Measurements from ENCODE around the gene ADAMTS2.

ADAMTS2 gene

DNA sequence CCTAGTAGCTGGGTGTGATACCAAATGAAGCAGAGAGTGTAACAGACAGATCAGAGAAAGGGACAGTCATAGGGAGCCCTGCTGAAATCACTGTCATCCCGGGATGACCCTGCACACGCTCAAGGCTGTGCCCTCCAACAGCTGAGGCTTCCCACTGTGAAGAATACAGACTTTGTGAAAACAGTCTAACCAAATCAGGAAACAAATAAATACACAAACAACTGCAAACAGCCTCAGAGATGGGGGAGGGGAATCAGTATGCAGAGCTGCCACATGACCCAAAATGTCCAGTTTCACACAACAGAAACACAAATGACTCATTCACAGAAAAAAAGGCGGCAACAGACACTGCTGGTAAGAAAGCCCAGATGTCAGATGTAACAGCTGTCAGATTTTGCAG, 101.9 kb downstream of the ADAMTS2 start:
- no peak for DNase-seq

- no peak for DNase-seq
These were observed 102.6 kb downstream of the ADAMTS2 start for GRCh38 chr5:179242676-179243075.

DNA sequence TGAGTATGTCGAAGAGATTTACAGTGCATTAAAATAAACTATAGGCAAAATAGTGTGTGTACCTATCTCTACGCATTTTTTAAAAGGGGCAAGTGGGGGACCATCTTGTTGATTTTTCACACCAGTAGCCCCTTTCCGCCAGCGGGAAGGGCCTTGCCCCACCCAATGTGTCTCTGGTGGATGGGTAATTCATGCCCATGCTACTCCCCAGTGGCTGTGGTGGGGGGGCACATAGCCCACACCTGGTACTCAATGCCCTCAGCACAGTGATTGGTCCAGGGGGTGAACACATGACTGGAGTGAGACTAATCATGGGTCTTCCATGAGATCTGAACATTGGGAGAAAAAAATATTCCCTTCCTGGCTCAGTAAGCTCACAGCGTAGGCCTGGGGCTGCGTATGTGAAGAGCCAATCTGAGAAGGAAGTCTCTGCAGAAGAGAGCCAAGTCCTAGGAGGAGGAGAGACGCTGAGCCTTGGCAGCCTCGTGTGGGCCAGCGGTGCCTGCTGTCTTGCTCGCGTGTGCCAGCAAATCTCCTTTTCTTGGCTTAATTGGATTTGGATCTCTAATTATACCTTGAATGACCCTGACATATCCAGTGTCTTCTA, 103.4 kb downstream of the ADAMTS2 start:
- DNase-seq = no peak

DNA sequence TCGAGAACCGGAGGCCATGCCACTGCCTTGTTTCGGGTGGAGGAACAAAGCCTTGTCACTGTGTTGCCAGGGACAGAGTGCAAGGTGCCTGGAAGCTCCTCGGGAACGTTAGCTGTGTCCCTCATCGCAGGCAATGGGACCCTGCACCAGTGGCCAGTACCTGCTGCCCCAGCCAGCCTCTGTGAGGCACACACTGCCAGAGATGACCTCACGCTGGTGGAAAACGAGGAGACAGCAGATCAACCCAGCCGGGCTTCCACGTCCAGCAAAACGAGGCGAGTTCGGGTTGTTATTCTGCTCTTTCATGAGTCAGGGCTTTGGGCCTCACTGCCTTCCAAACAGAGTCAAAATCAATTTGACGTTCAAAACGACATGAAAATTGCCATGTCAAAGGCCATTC, 104.1 kb downstream of the ADAMTS2 start:
- DNase-seq = no peak

GRCh38 chr5:179240561-179240960, 104.7 kb downstream of the ADAMTS2 start:
- no peak for DNase-seq

GRCh38 chr5:179239256-179240135, 105.8 kb downstream of the ADAMTS2 start:
- no peak for DNase-seq

- DNase-seq = no peak
These were observed 106.7 kb downstream of the ADAMTS2 start for GRCh38 chr5:179238628-179238970.

DNA sequence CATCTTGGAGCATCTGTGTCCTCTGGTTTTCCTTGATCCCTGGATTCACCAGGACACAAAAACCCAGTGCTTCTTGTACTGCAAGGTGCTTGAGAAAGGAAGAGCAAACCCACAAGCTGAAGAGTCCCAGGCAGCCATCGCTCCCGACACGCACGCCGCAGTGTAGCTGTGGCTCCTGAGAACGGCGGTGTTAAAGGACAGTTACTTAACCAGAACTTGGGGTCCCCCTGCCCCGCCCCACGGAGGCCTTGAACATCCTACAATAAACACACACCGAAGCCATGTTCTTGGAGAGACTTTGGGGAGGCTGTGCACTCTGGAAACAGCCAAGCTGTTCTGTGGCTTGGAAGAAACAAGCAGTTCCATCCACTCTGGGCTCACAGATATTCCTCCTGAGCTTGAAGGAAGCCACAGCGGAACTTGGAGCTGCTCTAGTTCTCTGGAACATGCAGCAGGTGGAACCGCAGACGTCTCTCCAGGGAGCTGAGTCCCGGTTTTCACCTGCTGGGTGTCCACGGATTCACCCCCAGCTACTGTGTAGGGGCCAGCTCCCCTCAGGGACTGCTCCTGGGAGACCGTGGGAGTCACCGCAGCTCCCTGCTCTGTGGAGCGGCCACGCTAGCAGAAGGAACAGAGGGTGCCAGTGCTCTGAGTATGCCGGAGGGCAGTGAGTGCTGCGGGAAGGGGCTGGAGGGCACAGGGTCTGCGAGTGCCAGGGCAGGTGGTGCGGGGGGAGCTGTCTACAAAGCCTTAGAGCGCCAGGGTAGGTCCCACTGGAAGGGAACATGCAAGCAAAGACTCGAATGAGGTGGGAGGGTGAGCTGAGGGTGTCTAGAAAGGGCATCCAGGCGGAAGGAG, 107.3 kb downstream of the ADAMTS2 start:
- DNase-seq = no peak

GRCh38 chr5:179235416-179236400, 109.6 kb downstream of the ADAMTS2 start:
- no peak for DNase-seq

- DNase-seq = no peak
These were observed 110.6 kb downstream of the ADAMTS2 start for GRCh38 chr5:179234563-179235135.

- DNase-seq = no peak
These were observed 111.2 kb downstream of the ADAMTS2 start for GRCh38 chr5:179233909-179234562.

GRCh38 chr5:179232091-179232735, 113.0 kb downstream of the ADAMTS2 start:
- no peak for DNase-seq

GRCh38 chr5:179231309-179231708, 114.0 kb downstream of the ADAMTS2 start:
- no peak for DNase-seq

DNA sequence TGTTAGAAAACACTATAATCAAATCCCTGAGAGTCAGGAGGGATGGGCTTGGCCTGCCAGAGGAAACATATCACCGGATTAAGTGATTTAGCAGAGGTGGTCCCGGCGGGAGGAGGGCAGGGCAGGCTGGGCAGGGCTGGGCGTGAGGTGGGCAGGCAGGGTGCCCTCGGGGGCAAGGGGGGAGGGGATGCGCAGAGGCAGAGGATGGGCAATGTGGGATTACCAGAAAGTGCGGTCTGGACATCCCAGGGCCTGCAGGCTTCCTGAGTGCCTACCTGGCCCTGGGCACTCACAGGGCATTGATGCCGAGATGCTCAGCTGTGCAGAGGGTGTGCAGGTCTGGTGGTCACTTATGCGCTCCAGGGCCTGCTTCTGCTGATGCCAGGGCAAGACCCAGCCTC, 115.2 kb downstream of the ADAMTS2 start:
- DNase-seq = no peak

DNA sequence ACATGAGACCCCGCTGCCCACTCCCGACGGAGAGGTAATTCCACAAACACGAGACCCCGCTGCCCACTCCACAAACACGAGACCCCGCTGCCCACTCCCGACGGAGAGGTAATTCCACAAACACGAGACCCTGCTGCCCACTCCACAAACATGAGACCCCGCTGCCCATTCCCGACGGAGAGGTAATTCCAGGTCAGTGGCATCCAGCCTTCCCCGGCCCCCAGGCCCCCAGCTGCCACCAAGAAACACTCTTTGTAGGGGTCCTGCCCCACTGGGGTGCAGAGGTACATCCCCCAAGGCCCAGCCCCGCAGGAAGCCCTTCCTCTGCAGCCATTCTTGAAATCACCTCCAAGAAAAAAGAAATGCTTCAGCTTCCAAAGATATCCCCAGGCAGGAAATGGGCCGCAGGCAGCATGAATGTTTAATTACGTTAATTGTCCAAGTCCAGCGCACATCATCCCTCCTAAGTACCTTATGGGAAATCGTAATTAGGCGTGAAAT, 115.9 kb downstream of the ADAMTS2 start:
- DNase-seq = no peak

DNA sequence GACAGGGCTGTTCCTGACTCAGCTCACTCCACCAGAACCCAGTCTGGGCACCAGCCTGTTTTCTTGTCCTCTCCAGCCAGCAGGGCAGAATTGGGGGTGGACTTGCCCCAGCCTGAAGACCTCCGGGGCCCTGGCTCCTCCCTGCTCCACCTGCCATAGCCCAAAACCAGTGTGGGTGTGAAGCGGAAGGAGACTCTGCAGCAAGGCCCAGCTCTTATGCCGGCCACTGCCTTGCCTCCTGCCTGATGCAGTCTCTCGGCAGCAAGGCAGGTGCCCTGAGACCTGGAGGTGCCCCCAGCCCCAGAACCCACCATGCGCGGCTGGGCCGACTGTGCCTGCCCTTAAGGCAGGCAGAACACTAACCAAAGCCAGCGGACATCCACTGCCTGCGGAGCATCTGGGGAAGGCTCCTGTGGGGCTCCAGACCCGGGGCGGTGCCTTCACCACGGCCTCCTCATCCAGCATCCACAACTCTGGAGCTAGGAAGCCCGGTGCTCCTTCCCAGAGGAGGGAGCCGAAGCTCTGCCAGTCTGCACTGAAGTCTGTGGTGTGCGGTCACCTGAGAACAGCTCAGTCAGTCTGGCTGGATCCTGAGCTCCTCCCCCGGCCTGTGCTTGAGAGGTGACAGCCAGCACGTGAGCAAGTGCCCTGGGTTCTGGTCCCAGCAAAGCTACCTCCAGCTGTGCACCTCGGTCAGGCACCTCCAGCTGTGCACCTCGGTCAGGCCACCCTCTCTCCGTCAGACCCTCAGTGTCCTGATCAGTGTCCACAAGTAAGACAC, 116.7 kb downstream of the ADAMTS2 start:
- no peak for DNase-seq

DNA sequence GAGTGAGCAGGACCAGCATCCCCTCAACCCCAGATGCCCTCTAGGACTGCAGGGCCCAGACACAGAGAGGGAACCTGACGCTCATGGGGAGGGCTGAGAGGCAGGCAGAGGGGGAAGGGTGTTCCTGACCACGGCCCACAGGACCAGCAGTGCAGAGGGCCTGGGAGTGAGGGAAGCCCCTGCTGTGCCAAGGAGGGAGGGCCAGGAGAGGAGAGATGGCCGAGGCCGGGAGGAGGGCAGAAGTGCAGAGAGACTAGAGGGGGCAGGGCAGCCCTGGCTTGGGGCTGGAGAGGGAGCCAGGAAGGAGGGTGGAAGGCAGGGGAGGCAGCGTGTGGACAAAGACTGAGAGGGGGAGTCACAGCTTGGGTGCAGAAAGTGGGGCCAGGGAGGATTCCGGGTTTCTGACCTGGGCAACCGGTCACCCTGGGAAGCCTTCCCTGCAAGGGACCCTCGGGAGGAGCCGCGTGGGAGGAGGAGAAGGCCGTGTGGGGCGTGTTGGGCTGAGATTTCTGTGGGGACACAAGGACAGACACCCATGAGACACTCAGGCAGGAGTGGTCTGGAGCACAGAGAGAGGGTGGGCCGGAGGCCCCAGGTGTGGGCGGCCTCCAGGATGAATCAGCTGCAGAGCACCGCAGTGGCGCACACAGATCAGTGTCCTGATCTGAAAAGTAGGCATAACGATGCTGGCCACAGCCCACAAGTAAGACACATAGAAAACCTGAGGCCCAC, 117.5 kb downstream of the ADAMTS2 start:
- DNase-seq = no peak

- DNase-seq = no peak
These were observed 118.1 kb downstream of the ADAMTS2 start for GRCh38 chr5:179227229-179227579.

DNA sequence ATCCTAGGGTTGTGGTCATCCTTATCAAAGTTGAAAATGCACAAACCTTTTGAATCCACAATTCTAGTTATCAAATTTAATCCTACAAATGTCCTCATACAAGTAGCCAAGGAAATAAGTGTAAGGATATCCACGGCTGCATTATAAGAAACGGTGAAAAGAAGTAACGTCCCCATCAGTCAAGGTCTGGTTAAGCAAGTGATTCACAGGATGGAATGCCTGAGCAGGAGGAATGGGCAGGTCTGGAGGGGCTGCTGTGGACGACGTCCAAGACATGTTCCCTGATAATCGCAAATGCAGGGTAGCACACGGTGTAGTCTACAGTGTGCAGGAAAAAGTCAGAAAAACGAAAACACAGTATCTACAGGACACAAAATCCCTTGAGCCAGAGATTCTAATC, 118.6 kb downstream of the ADAMTS2 start:
- no peak for DNase-seq

All from NCI-H526 treated with DMSO at 0.1 percent for 48 hours (cell line).